CD4-positive, alpha-beta T cell treated with Interleukin-10 for 1 hour (primary cell): Measurements from ENCODE around the gene PRSS57.
"Not testable (repeated sequence)": the region's sequence is repeated elsewhere in the genome, so short reads cannot be mapped to it uniquely, and the experiment has no call there.

Experiments
- DNase-seq: peaks from one replicate; pipeline ENCODE4 v3.0.0-alpha.2; 2020

The PRSS57 gene

DNA sequence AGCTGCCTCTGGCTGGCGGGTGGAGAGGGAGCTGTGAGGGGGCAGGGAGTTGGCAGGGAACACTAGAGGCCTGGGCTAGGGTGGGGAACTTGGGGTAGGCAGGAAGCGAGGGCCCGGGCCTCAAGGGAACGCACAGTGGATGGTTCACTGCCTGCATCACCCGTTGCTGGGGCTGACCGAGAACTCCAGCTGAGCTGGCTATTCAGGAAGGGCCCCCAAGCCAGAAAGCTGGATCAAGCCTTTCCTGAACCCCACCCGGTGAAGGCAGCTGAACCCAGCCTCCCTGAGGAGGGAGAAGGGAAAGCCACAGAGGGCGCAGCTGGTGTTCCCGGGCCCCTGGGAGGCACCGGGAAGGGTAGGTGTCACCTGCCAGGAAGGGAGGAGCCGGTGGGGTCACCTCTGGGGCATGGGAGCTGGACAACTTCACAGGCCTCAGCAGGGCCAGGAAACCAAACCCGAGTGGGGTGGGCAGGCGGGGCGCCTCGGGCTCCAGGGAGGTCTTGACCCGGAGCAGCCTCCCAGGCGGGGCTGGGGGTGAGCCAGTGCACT is 27.4 kb upstream of the PRSS57 start:
- DNase-seq, result no peak

- DNase-seq, result no peak
Observed at GRCh38 chr19:720345-721160, 25.3 kb upstream of the PRSS57 start.

GRCh38 chr19:719636-720344 is 24.5 kb upstream of the PRSS57 start:
- no peak for DNase-seq

DNA sequence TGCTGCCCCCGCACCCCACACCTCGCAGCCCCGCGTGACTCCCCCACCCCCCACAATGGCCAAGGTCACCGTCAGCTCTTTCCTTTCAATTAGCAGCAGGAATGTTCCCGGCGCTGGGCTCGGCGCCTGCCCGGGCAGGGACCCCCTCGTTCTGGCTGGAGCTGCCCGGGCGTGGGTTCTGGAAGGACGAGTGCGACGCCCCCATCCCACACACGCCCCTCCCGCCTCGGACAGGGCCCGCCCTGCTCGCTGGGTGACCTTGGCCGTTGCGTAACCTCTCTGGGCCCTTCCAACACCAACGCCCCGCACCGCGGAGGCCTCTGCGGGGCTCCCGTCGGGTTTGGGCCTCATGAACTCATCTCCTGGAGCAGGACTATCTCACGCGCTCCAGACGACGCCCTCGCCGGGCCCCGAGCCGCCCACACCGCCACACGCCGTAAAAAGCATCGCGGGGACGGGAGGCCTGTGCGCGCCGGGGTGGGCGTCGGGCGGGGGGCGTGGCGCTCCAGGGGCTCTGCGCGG is 23.8 kb upstream of the PRSS57 start:
- no peak for DNase-seq

- no peak for DNase-seq
Observed at GRCh38 chr19:718251-718951, 23.1 kb upstream of the PRSS57 start.

GRCh38 chr19:715347-715746 is 20.1 kb upstream of the PRSS57 start:
- DNase-seq, result no peak

GRCh38 chr19:711254-711653 is 16.0 kb upstream of the PRSS57 start:
- no peak for DNase-seq

GRCh38 chr19:710767-711166 is 15.5 kb upstream of the PRSS57 start:
- DNase-seq, result no peak

DNA sequence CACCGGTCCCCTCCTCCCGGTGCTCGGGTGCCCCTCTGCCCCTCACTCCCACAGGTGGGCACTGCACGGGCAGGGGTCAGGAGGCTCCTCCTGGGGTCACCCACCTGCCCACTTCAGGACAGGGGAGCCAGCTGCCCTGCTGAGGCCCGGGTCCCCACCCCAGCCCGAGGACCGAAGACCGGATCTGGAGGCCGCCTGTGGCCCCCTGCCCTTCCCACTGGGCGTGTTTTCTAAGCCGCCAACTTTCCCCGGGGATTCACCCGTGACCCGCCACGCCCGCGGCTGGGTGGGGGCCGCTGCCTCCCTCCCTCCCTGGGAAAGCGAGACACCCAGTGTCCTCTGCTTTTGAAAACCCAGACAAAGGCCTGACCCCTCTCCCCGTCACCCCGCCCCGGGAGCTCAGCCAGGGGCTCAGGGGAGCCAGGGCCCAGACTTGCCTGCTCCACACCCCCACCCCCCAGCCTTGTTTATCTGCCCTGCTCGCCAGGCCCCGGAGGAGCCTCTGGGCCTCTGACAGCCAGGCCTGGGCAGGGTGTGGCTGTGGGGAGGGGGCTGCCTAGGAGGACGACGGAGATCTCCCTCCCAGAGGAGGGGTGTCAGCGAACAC is 14.8 kb upstream of the PRSS57 start:
- DNase-seq, result no peak

- DNase-seq, result no peak
Observed at GRCh38 chr19:709196-709964, 14.1 kb upstream of the PRSS57 start.

GRCh38 chr19:708154-709143 is 13.2 kb upstream of the PRSS57 start, which contains the start of gene PALM:
TSS of gene PALM (plus strand) at chr19:708935. CDS start at chr19:709147, 212 bp downstream.
- no peak for DNase-seq

DNA sequence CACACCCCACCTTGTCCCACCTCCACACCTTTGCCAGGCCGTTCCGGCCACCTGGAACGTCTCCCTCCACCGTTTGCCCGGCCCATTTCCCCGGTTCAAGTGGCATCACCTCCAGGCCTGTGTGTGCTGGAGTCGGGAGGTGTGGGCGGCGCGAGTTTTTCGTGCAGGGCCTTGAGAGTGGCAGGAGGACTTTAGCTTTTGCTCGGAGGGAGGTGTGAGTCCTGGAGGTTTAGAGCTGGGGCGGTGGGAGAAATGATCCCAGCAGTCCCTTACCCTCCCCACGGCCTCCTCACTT is 9.1 kb upstream of the PRSS57 start:
- DNase-seq, result no peak

GRCh38 chr19:703651-704446 is 8.6 kb upstream of the PRSS57 start:
- peak; percentile 68 for DNase-seq

DNA sequence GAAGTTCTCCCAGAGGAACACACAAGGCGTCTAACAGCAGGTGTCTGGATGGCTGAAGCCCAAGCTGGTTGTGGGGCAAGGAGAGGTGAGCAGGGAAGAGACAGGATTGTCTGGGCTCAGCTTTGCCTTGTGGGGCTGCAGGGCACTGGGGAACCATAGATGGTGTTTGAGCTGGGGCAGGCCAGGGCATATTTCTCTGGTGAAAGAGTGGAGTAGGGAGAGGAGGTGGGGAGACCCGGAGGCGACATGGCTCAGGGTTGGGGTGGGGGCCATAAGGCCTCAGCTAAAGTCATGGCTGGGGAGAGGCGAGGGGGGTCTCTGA is 8.0 kb upstream of the PRSS57 start:
- no peak for DNase-seq

- DNase-seq, result not testable (repeated sequence)
Observed at GRCh38 chr19:702847-703246, 7.6 kb upstream of the PRSS57 start.

DNA sequence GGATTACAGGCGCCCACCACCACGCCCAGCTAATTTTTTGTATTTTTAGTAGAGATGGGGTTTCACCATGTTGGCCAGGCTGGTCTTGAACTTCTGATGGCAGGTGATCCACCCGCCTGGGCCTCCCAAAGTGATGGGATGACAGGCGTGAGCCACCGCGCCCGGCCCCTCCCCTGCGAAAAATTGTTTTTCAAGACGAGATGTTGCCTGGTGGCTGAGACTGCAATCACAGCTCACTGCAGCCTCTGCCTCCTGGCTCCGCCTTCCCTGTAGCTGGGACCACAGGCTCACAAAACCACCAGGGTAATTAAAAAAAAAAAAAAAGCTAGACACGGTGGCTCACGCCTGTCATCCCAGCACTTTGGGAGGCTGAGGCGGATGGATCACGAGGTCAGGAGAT is 4.6 kb upstream of the PRSS57 start:
- DNase-seq, result not testable (repeated sequence)

DNA sequence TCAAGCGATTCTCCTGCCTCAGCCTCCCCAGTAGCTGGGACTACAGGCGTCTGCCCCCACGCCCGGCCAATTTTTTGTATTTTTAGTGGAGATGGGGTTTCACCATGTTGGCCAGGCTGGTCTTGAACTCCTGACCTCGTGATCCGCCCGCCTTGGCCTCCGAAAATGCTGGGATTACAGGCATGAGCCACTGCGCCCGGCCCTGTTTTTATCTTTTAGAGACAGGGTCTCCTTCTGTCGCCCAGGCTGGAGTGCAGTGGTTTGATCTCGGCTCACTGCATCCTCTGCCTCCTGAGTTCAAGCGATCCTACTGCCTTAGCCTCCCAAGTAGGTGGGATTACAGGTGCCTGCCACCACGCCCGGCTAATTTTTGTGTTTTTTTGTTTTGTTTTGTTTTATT is 3.3 kb upstream of the PRSS57 start:
- DNase-seq, result not testable (repeated sequence)

GRCh38 chr19:694481-695351 is 536 bp downstream of the PRSS57 start:
- DNase-seq, result no peak

GRCh38 chr19:690203-690602 is 5.0 kb downstream of the PRSS57 start:
- no peak for DNase-seq
